Testis (tissue), 3 donors: ENCODE measurements around the gene MYLK4. TPM values are rescaled to one million over a fixed set of nuclear protein-coding genes. Genes with fewer than 3 reads are reported as not detected.

Experiments
- DNase-seq: peaks from one replicate; pipeline ENCODE4 v3.0.0-alpha.2; 2019
- H3K27ac ChIP-seq, 2 donors: fragments of 200-600 bp; sonication (generic); one replicate each; pipeline ENCODE4 v1.5.1; 2019
- H3K27me3 ChIP-seq: fragments of 200-600 bp; sonication (generic); one replicate; pipeline ENCODE4 v1.5.1; 2019
- H3K36me3 ChIP-seq: fragments of 200-600 bp; sonication (generic); one replicate; pipeline ENCODE4 v1.5.1; 2017; ENCODE audit warnings: low read depth; ENCODE audit errors: missing control alignments
- H3K4me1 ChIP-seq: fragments of 200-600 bp; sonication (generic); one replicate; pipeline ENCODE4 v1.5.1; 2019
- H3K4me3 ChIP-seq, 2 donors: fragments of 200-600 bp; sonication (generic); one replicate each; pipeline ENCODE4 v1.5.1; 2017 to 2019
- H3K9me3 ChIP-seq: fragments of 200-600 bp; sonication (generic); one replicate; pipeline ENCODE4 v1.5.1; 2017
- CTCF ChIP-seq, 3 experiments: fragments of 450-650 bp in 2 of 3; fragments of 200-600 bp in 1 of 3; sonication (generic) in 1 of 3; IDR thresholded peaks; one replicate each; pipeline ENCODE4 v1.5.1; 2016 to 2019; ENCODE audit warnings: antibody characterized with exemption in 3 of 3, mild to moderate bottlenecking in 2 of 3, moderate library complexity in 1 of 3
- POLR2A ChIP-seq: fragments of 450-650 bp; IDR thresholded peaks from one replicate; pipeline ENCODE4 v1.6.1; 2017; ENCODE audit warnings: antibody characterized with exemption, mild to moderate bottlenecking, moderate library complexity
- WGBS, 2 donors: methylation state at CpG; one replicate each; pipeline ENCODE4 v1.1.5; 2018; 5-methylcytosine and 5-hydroxymethylcytosine counted together
- intact Hi-C: fragments of 100-400 bp; cut with DNase I; formaldehyde crosslinking; loops from one replicate; pipeline ENCODE4 v1.15.1; 2023; ENCODE audit warnings: low total_unique reads
- polyA plus RNA-seq: library from polyadenylated mRNA; stranded (reverse); fragments of 350-450 nt; fragmentation: Illumina TruSeq; extraction: RNeasy Lipid Tissue Mini Kit (QIAGEN cat#74804); gene quantifications from one replicate; pipeline ENCODE4 v1.2.3, GENCODE V29; 2014; ENCODE audit warnings: low read depth, low replicate concordance; ENCODE audit not compliant: insufficient read depth
- total RNA-seq, 2 donors: library from RNA; depleted of rRNA; stranded (reverse); fragments of >200 nt; gene quantifications; one replicate each; pipeline ENCODE4 v1.2.3, GENCODE V29; 2016

Gene MYLK4
- total and polyA plus RNA-seq, 3 donors from 2014 or later = 0.62 to 1.5 (median 0.71) TPM

GRCh38 chr6:2624177-2624576, 126.5 kb downstream of the MYLK4 start:
- no peaks in the 10 kb centered on the region for H3K9me3 ChIP-seq
- DNase-seq = no peak
- no peaks in the 10 kb centered on the region for H3K4me1 ChIP-seq
- no peak overlapping the region for H3K4me3 ChIP-seq
- no peaks in the 10 kb centered on the region for H3K27me3 ChIP-seq
- 70 to 85% methylated on average over 12 of the region's 12 CpGs for WGBS, 2 donors
- no peaks in the 10 kb centered on the region for H3K36me3 ChIP-seq
- intact Hi-C loops = no loop called here
- TF ChIP-seq CTCF (IDR thresholded peaks at IDR 0.05) = no peak
- TF ChIP-seq POLR2A = no peak
- H3K27ac ChIP-seq = no peak overlapping the region

GRCh38 chr6:2623295-2623694, 127.4 kb downstream of the MYLK4 start:
- H3K27ac ChIP-seq = no peak overlapping the region
- H3K36me3 ChIP-seq = no peaks in the 10 kb centered on the region
- no peak overlapping the region for H3K4me3 ChIP-seq
- no peaks in the 10 kb centered on the region for H3K27me3 ChIP-seq
- WGBS, 2 donors = 80 to 90% methylated on average over 10 of the region's 10 CpGs
- TF ChIP-seq POLR2A (no peak), CTCF (IDR thresholded peaks at IDR 0.05) (no peak)
- DNase-seq = no peak
- no peaks in the 10 kb centered on the region for H3K4me1 ChIP-seq
- intact Hi-C loops = no loop called here
- H3K9me3 ChIP-seq = no peaks in the 10 kb centered on the region

GRCh38 chr6:2622671-2623070, 128.1 kb downstream of the MYLK4 start:
- 90% methylated on average over 11 of the region's 11 CpGs for WGBS, 2 donors

GRCh38 chr6:2619651-2620050, 131.1 kb downstream of the MYLK4 start:
- intact Hi-C loops = no loop called here
- H3K9me3 ChIP-seq = no peaks in the 10 kb centered on the region
- H3K36me3 ChIP-seq = no peaks in the 10 kb centered on the region
- no peak for DNase-seq
- no peaks in the 10 kb centered on the region for H3K4me1 ChIP-seq
- H3K27me3 ChIP-seq = no peaks in the 10 kb centered on the region
- WGBS, 2 donors = 89 to 96% methylated on average over 9 of the region's 9 CpGs
- no peak overlapping the region for H3K4me3 ChIP-seq
- H3K27ac ChIP-seq = no peak overlapping the region
- TF ChIP-seq POLR2A (no peak), CTCF (IDR thresholded peaks at IDR 0.05) (no peak)

More at GRCh38 chr6:2622671-2623070, 128.1 kb downstream of the MYLK4 start:
- H3K27ac ChIP-seq = no peak overlapping the region
- H3K4me1 ChIP-seq = no peaks in the 10 kb centered on the region
- H3K27me3 ChIP-seq = no peaks in the 10 kb centered on the region
- intact Hi-C loops = no loop called here
- TF ChIP-seq CTCF (IDR thresholded peaks at IDR 0.05) (no peak), POLR2A (no peak)
- no peak for DNase-seq
- H3K4me3 ChIP-seq = no peak overlapping the region
- H3K36me3 ChIP-seq = no peaks in the 10 kb centered on the region
- H3K9me3 ChIP-seq = no peaks in the 10 kb centered on the region

- no peak for DNase-seq
These were observed 133.0 kb downstream of the MYLK4 start for GRCh38 chr6:2617729-2618128.

More at GRCh38 chr6:2617729-2618128, 133.0 kb downstream of the MYLK4 start:
- Histone ChIP-seq H3K27ac (no peak overlapping the region), H3K27me3 (no peaks in the 10 kb centered on the region), H3K9me3 (no peaks in the 10 kb centered on the region), H3K4me3 (no peak overlapping the region), H3K36me3 (no peaks in the 10 kb centered on the region), H3K4me1 (no peaks in the 10 kb centered on the region)
- 71 to 80% methylated on average over 4 of the region's 4 CpGs for WGBS, 2 donors
- TF ChIP-seq POLR2A (no peak), CTCF (IDR thresholded peaks at IDR 0.05) (no peak)
- intact Hi-C loops = no loop called here
